ENCODE data around the gene NDEL1. TPM values are rescaled to one million over a fixed set of nuclear protein-coding genes. Genes with fewer than 3 reads are reported as not detected.

The NDEL1 gene
- total RNA-seq, 1 experiment from 2014 or later: 38.4 TPM

GRCh38 chr17:8455665-8456209 is 20.1 kb downstream of the NDEL1 start:
- no CpG with 5 or more reads among the region's 2 CpGs for WGBS (ENCODE audit: extremely low coverage, insufficient read length, low lambda C conversion rate)
- no peaks in the 10 kb centered on the region for H3K9me3 ChIP-seq (ENCODE audit: control insufficient read depth, low read depth, low read length)
- H3K56ac ChIP-seq (ENCODE audit: insufficient read length, low read depth, low read length): no peak overlapping the region
- no peak overlapping the region for H3K23ac ChIP-seq (ENCODE audit: insufficient read length, low read depth, low read length)
- no peaks in the 10 kb centered on the region for H3K79me1 ChIP-seq (ENCODE audit: insufficient read depth, low read depth, low read length, poor library complexity, severe bottlenecking)
- no peak overlapping the region for H4K8ac ChIP-seq (replicated peaks; ENCODE audit: insufficient read length, low read depth, low read length)
- no peak overlapping the region for H3K4ac ChIP-seq (ENCODE audit: low read depth, low read length)
- H2BK20ac ChIP-seq (ENCODE audit: low read depth, low read length, poor library complexity, severe bottlenecking): no peak overlapping the region
- H4K5ac ChIP-seq (ENCODE audit: insufficient read length, low read depth, low read length): no peak overlapping the region
- H2BK5ac ChIP-seq (ENCODE audit: insufficient read length, low read length): no peak overlapping the region
- no peak overlapping the region for H3K4me2 ChIP-seq (ENCODE audit: insufficient read depth, insufficient read length, low read length)
- H3K79me2 ChIP-seq (ENCODE audit: insufficient read depth, low read length): no peaks in the 10 kb centered on the region
- H3K18ac ChIP-seq (ENCODE audit: insufficient read length, low read depth, low read length): no peak overlapping the region
- no peak overlapping the region for H3K14ac ChIP-seq (ENCODE audit: insufficient read depth, low read length)
- no peak overlapping the region; a peak in 1 of 7 replicates for H3K27ac Mint-ChIP-seq
- no peak for TF ChIP-seq CTCF (conservative IDR thresholded peaks at IDR 0.05)
- no peaks in the 10 kb centered on the region for H3K23me2 ChIP-seq (ENCODE audit: insufficient read length, low read depth, low read length, poor library complexity, severe bottlenecking)
- no peak overlapping the region for H3T11ph ChIP-seq (ENCODE audit: low read length)
- no peak overlapping the region for H2BK15ac ChIP-seq (ENCODE audit: low read depth, low read length)
- no peak overlapping the region for H2AK5ac ChIP-seq (ENCODE audit: insufficient read length, low read length)
- no peak for DNase-seq
- H3K9me3 Mint-ChIP-seq: no peaks in the 10 kb centered on the region
- no peak overlapping the region for H2BK12ac ChIP-seq (ENCODE audit: insufficient read length, low read depth, low read length)
- no peak overlapping the region for H3K4me3 Mint-ChIP-seq
- H3K36me3 Mint-ChIP-seq (ENCODE audit: insufficient read depth in 1 of 3, low read depth in 3 of 3): peaks cover 12 to 64% (median 48%) of the 10 kb centered on the region in 3 experiments; a peak in 6 of 7 replicates
- no peak overlapping the region for H3K27ac ChIP-seq (ENCODE audit: insufficient read length, low read depth, low read length)
- no peaks in the 10 kb centered on the region for H3K4me1 ChIP-seq (ENCODE audit: insufficient read depth, low read length)
- H4K91ac ChIP-seq (ENCODE audit: insufficient read length, low read depth, low read length): no peak overlapping the region
- H3K4me1 Mint-ChIP-seq: no peaks in the 10 kb centered on the region
- no peak overlapping the region for H2AFZ ChIP-seq (ENCODE audit: low read length)
- H3K27me3 Mint-ChIP-seq (ENCODE audit: low read depth): no peaks in the 10 kb centered on the region
- no peak overlapping the region for H3K9ac ChIP-seq (ENCODE audit: extremely low read depth, insufficient read length, low read length)
- no peaks in the 10 kb centered on the region for H3K27me3 ChIP-seq (ENCODE audit: insufficient read depth, low read length)
- H2BK120ac ChIP-seq (ENCODE audit: low read depth, low read length, poor library complexity, severe bottlenecking): no peak overlapping the region
- H4K20me1 ChIP-seq (ENCODE audit: control insufficient read depth, insufficient read depth, insufficient read length): no peaks in the 10 kb centered on the region

Data from H9 (cell line).